Activated T-cell treated with anti-CD3 and anti-CD28 coated beads, Interleukin-2, amount 50 U/mL, for 1 hour (primary cell): Measurements from ENCODE around the gene CCDC85B.

Source experiments
- DNase-seq: peaks from one replicate; pipeline ENCODE4 v3.0.0-alpha.2; 2020

Gene CCDC85B

GRCh38 chr11:65857853-65858680 is 32.4 kb upstream of the CCDC85B start, which contains the start of gene CFL1:
Gene CFL1, minus strand, starts transcription at chr11:65858180. Its CDS starts 81 bp downstream, at chr11:65858099.
- peak; percentile 95 for DNase-seq

GRCh38 chr11:65858681-65859087 is 31.8 kb upstream of the CCDC85B start:
- DNase-seq = no peak

GRCh38 chr11:65859095-65859811 is 31.2 kb upstream of the CCDC85B start:
- DNase-seq = peak; percentile 95

- no peak for DNase-seq
These were observed 30.6 kb upstream of the CCDC85B start for GRCh38 chr11:65859812-65860277.

GRCh38 chr11:65860278-65861164 is 30.0 kb upstream of the CCDC85B start, which contains the start of gene MUS81:
Gene MUS81, plus strand, starts transcription at chr11:65860433. Its CDS starts 321 bp downstream, at chr11:65860754.
- DNase-seq = peak; percentile 99

- DNase-seq = no peak
These were observed 29.3 kb upstream of the CCDC85B start for GRCh38 chr11:65861165-65861505.

GRCh38 chr11:65861533-65862183 is 28.8 kb upstream of the CCDC85B start:
- no peak for DNase-seq

GRCh38 chr11:65862191-65862735 is 28.2 kb upstream of the CCDC85B start:
- no peak for DNase-seq

GRCh38 chr11:65862941-65863888 is 27.3 kb upstream of the CCDC85B start:
- no peak for DNase-seq

- DNase-seq = no peak
These were observed 26.4 kb upstream of the CCDC85B start for GRCh38 chr11:65863889-65864705.

GRCh38 chr11:65864706-65865471 is 25.6 kb upstream of the CCDC85B start:
- DNase-seq = no peak

GRCh38 chr11:65865550-65866172 is 24.8 kb upstream of the CCDC85B start:
- no peak for DNase-seq

- DNase-seq = no peak
These were observed 23.8 kb upstream of the CCDC85B start for GRCh38 chr11:65866509-65867283.

- DNase-seq = no peak
These were observed 23.0 kb upstream of the CCDC85B start for GRCh38 chr11:65867284-65868071.

GRCh38 chr11:65868076-65868667 is 22.3 kb upstream of the CCDC85B start:
- DNase-seq = no peak

- no peak for DNase-seq
These were observed 21.6 kb upstream of the CCDC85B start for GRCh38 chr11:65868907-65869306.
